ENCODE results near the gene PHACTR2.
"Not testable (repeated sequence)": the region's sequence is repeated elsewhere in the genome, so short reads cannot be mapped to it uniquely, and the experiment has no call there.

The PHACTR2 gene

DNA sequence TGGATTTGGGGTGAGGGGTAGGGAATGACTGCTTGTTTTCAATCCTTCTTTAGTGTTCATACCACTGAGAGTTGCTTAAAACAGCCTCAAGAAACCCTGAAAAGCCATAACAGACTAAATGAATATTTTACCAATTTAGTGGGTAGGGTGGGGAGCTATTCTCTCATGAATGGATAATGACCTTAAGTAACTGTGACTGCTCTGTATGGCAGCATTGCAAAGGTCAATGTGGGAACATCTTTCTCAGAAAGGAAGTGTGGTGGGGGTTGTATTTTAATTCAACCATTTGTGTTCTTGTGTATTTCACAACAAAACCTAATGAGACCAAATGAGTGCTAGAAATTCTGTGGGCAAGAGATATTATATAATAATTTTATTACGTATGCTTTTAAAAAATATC, 55.7 kb downstream of the PHACTR2 start:
- H3K27ac ChIP-seq: no peak overlapping the region
- H3K4me3 ChIP-seq: no peak overlapping the region

DNA sequence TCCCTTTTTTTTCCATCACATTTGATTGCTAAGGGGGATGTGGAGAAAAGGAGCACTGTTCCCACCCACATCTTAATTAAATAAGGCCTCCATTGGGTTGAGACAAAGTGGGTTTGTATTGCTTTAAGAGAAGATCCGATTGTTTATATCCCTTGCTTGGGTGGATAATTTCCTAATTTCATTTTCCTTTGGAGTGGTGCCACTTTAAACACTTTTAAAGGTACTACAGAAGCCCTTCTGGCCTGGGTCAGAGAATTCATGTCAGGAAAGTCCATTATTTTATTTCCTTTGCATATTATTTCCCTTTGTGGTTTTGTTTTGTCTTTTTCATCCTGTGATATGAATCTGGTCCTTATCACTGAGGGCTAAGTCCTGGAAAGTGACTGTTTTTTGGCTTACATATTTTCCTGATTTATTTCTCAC, 56.9 kb downstream of the PHACTR2 start:
- Histone ChIP-seq H3K4me3 (no peak overlapping the region), H3K27ac (no peak overlapping the region)

DNA sequence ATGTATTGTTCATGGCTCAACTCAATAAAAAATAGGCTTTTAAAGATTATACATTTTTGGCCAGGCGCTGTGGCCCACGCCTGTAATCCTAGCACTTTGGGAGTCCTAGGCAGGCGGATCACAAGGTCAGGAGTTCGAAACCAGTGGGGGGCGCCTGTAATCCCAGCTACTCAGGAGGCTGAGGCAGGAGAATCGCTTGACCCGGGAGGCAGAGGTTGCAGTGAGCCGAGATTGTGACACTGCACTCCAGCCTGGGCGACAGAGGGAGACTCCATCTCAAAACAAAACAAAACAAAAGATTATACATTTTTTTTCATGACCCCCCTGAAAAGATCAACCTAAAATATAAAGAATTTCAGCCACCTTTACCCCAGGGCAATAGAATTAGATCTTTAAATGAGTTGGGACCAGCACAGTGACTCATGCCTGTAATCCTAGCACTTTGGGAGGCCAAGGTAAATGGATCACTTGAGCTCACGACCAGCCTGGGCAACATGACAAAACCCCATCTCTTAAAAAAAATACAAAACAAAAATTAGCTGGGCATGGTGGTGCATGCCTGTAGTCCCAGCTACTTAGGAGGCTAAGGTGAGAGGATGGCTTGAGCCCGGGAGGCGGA, 60.4 kb downstream of the PHACTR2 start:
- not testable (repeated sequence) for H3K27ac ChIP-seq, H3K4me3 ChIP-seq

DNA sequence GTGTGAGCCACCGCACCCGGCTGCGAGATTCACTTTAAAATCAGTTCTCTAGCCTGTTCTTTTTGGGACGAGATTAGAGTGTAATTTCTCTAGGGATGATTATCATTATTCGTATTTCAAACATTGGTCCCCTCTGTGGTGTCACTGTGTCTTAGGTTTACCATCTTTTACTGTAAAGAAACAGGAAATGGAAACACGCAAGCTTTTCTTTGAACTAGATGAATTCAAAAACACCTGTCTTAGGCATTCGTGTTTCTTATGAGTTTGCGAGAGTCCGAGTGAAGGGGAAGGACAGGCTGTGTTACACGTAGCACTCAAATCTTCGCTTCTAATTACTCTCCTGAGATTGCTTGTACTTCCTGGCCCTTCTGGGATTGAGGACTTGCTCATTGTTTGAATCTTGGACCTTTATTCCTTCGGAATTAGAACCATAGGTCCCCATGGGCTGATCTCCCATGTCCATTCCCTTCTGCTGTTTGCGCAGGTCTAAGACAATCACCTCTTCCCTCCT, 61.6 kb downstream of the PHACTR2 start:
- no peak overlapping the region for H3K4me3 ChIP-seq

DNA sequence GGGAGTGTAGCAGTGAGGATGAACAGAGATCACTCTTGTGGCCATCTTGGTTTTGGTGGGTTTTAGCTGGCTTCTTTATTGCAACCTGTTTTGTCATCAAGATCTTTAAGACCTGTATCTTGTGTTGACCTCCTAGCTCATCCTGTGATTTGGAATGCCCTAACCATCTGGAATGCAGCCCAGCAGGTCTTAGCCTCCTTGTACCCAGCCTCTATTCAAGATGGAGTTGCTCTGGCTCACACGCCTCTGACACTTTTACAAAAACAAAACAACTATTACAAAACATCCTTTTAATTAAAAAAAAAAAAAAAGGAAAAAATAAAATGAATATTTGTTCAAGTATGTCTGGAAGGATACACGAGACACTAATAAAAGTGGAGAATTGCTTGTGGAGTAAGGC, 62.4 kb downstream of the PHACTR2 start:
- H3K27ac ChIP-seq: no peak overlapping the region

More for the DNA sequence above, 61.6 kb downstream of the PHACTR2 start:
- H3K27ac ChIP-seq: no peak overlapping the region

DNA sequence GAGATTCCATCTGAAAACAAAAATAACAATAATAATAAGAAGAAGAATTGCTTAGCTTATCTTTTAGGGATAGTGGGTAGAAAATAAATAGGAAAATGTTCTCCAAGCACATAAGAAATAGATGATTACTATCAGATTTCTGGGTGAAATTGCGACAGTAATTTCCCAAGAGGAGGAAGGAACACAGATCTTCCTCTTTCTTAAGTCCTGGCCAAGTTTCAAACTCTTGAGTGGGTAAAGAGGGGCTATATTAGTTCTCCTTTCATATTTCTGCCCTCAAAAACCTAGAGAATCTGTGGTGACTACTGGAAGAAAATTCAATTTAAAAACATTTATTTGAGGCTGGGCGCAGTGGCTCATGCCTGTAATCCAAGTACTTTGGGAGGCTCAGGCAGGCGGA, 63.7 kb downstream of the PHACTR2 start:
- H3K27ac ChIP-seq: peak overlapping the region in 5 of 21 experiments; percentile 18 to 57 (median 33)
- H3K4me3 ChIP-seq: no peak overlapping the region

More for the DNA sequence above, 62.4 kb downstream of the PHACTR2 start:
- no peak overlapping the region for H3K4me3 ChIP-seq

DNA sequence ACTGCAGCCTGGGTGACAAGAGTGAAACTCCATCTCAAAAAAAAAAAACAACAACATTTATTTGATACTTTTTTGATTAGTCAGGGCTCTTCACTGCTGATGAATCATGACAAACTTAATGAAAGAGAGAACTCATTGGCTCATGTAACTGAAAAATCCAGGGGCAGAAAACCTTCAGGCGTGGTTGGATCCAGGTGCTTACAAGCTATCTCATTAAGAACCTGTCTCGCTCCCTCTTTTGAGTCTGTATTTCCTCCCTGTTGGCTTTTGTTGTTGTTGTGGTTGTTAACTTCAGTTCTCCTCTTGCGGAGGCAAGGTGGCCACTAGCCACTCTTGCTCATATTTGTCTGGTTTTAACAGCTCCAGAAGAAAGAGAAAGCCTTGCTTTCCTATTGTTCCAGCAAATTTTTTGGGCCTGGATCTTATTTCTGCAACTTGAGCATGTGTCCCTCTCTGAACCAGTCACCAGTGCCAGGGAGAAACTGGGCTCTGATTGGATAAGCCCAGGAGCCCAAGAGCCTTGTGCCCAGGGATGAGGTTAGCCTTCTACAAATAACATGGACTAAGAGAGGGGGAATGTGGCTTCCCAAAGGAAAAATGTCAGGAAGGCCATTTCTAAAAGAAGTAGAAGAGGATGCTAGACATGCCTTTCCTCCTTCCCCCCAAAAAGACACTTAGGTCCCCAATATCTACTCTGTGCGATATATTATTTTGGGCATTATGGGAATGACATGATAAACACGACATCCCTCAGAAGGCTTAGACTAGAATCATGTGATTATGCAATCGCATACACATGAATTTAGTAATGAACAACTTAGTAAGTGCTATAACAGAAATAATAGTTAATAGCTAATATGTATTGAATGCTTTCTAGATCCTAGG, 64.5 kb downstream of the PHACTR2 start:
- Histone ChIP-seq H3K4me3 (no peak overlapping the region), H3K27ac (peak overlapping the region in 6 of 21 experiments; percentile 6 to 57 (median 24))

DNA sequence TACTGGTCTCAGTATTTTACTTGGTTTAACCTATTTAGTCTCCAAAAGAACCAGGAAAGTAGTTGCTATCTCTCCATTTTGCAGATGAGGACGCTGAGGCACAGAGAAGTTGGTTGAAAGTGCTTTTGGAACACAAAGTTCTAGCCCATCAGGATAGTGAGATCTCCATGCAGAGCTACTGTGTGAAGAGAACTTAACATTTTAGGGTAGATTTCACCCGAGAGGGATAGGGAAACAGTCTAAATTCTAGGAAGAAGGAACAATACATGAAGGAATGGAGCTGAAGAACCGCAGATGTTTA, 65.1 kb downstream of the PHACTR2 start:
- peak overlapping the region in 5 of 21 experiments; percentile 6 to 68 (median 35) for H3K27ac ChIP-seq
- H3K4me3 ChIP-seq: no peak overlapping the region

DNA sequence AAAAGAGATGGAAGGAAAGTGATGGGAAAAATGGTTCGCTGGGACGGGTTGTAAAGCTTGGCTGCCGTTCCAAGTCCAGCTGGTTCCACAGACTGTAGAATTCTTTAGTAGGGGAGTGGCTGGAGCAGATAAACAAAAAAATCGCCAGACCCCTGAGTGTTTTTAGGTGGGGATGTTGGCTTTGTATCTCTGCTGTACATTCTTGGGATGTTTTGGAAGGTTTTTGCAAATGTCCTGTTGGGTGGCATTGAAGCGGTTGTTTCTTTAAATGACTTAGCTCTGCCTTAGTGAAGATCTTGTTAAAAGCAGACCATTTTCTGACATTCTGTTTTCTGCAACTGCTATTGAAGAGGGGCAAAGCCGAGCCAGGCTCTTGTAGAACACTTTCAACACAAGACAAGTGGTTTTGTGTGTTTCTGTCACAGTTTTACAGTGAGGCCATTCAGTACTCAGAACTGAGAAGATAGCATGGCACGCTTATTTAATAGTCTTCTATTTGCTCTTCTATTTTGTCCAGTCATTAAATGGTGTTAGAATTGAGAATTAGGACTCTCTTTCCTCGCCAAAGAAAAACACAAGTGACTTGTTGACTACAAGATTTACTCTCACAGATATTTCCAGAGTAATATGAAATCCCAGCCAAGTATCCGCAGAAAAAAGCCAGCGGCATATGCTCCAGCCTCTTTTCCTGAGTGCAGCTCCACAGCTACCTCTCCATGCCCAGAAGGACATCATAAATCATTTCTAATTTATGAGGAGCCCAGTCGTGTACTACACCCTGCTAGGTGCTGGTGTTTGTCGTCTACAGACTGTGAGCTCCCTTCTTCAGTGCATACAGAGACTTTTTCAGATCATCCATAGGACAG, 65.8 kb downstream of the PHACTR2 start:
- H3K4me3 ChIP-seq: no peak overlapping the region
- H3K27ac ChIP-seq: peak overlapping the region in 8 of 21 experiments; percentile 11 to 68 (median 35)

DNA sequence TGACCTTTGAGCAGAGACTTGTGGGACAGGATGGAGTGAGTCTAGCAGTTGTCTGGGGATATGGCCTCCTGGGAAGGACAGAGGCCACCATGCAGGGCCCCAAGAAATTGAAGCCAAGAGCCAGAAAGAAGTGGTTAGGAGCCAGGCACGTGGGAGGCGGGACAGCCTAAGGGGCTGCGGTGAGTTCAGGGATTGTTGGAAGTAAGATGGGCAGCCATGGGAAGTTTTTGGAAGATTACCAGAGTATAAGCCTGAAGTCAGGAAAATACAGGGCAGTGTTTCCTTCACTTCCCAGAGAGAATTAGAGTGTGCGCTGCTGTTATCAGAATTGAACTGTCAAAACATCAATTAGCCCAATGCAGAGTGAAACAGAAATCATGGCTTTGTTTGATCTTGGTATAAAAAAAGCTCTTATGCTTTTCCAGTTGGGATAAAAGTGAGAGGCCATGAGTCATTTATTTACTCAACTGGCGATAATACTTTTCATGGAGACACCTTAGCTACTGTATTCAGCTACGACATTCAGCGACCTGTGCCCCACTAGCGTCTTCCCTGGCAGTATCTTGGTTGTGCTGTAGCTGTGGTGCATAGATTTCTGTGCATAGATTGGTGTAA, 66.9 kb downstream of the PHACTR2 start:
- peak overlapping the region in 10 of 21 experiments; percentile 11 to 68 (median 35) for H3K27ac ChIP-seq

DNA sequence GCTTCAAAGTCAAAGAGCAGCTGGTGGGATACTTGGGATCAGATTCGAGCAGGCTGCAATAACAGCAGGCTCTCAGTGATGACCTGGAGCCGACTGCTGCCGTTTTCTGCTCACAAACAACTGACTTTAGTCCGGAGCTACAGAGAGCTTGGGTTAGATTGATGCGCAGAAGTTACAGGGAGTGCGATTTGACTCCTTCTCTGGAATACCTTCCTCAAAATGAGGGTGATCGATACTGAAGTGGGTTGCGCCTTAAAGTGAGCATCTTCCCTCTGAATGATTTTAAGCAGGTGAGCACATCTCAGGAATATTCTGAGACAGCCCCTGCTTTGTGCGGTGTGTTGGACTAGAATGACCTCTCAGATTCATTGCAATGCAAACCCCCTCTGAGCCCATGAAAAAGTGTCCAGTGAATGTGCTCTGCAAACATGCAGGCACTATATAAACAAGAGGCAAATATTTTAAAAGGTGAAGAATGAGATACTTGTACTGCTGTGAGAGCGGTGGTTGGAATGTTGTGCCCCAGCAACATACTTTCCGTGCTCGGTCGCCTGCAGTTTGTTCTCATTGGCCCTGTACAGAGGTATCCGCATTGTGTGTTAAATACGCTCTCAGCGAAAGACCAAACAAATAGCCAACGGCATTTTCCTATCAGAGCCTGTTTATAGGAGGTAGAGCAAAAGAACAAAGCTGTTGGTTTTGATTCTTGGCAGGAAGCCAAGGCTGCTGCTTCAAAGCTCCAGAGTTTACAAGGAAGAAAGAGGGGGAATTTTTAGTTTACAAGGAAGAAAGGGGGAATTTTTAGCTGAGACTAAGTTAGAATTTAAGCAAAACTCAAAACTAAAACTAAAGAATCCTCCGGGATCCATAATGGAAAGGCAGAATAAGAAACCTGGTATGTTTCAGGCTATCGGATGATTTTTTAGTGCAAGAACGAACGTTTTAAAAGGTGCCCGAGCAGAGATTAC, 67.7 kb downstream of the PHACTR2 start:
- H3K4me3 ChIP-seq: no peak overlapping the region

More for the DNA sequence above, 66.9 kb downstream of the PHACTR2 start:
- H3K4me3 ChIP-seq: no peak overlapping the region

DNA sequence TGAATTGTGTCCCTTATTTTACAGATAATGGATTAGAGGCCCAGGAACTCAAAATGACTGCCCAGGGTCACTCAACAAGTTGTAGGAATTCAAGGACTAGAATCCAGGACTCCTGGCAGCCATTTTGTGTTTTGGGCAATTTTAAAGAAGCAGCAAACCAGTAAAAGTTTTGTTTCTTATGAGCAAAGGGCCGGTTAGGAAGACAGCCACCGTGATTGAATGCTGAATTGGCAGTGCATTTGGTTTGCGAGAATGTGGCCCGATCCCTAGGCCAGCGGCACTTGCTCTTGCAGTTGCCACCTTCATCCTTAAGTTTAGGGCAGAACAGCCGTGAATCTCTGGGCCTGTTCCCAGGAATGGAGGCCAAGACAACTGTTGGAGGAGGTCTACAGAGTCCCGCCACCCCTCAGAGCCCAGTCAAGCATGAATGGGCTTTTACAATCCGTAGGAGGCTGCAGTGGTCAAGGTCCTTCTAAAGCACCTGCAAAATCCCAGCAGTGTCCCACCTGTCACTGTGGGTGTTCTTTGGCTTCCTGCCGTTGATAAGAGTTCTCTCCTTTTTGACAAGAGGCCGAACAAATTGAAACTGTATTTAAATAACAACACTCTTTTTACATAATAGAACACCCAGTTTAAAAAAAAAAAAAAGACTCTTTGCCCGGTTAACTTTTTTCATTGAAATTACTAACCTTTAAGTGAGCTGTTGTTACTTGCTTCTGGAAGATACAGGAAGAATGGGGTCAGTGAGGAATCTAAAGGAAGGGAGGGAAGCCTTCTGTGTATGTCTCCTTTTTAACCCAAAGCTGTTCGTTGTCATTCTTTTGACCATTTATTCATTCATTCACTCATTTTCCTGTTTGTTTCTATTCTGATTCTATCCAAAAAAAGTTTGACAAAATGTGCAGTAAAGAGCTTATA, 68.7 kb downstream of the PHACTR2 start:
- H3K27ac ChIP-seq: peak overlapping the region in 3 of 21 experiments; percentile 16 to 56 (median 17)
- H3K4me3 ChIP-seq: no peak overlapping the region

More for the DNA sequence above, 67.7 kb downstream of the PHACTR2 start:
- peak overlapping the region in 3 of 21 experiments; percentile 16 to 56 (median 17) for H3K27ac ChIP-seq

DNA sequence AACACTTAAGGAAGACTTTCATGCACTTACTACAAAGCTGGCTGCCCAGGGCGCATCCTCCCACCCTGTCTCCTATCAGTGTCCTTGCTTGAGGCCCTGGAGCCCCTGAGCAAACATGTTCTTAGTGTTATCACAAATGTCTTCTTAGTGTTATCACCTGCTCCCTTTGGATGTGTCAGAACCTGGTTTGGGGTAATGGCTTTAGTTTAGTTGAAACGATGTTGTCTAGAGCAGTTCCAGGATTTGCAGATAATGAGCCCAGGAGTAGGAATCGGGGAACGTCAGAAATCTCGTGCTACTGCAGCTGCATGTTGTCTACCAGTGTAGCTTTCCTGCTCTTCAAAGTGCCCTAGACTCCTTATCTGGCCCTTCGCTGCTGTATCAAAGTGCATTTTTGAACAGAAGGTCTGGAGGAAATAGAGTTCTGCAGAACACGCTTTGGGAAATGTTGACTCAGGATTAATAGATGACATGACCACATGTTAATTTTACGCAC, 69.6 kb downstream of the PHACTR2 start:
- no peak overlapping the region for H3K4me3 ChIP-seq
- no peak overlapping the region for H3K27ac ChIP-seq

DNA sequence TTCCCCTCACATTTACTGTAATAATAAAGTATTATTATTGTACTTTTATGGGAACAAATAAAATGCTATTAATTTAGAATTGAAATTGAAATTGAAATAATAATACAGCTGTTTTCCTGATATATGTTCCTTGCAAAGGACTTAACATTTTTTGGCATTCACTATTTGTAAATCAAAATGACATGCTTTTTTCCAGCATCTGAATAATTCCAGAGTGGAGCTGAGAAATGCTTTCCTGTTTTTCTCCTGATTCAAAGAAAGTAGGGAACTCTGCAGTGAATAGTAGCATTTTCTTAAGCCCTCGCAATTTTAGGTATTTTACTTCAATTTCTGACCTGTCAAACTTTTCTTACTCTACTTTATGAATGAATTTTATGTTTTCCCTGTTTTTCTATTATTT, 72.1 kb downstream of the PHACTR2 start:
- no peak overlapping the region for H3K27ac ChIP-seq

DNA sequence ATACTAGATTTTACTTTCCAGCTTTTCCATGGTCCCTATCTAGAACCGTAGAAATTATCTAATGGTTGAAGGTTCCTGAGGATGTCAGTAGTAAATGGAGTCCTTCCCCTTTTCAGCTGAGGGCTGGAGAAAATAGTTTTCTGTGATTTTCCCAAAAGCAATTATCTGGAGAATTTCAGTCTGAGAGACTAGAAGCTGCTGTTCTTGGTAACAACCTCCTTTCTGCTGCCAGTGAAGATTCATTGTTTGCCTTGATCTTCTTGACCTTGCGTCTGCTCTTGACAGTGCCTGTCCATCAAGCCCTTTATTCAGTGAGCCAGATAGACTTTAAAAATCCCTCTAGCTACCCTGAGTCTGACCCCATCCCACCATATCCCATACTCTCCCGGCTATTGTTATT, 73.1 kb downstream of the PHACTR2 start:
- Histone ChIP-seq H3K27ac (no peak overlapping the region), H3K4me3 (no peak overlapping the region)

More for the DNA sequence above, 72.1 kb downstream of the PHACTR2 start:
- no peak overlapping the region for H3K4me3 ChIP-seq

DNA sequence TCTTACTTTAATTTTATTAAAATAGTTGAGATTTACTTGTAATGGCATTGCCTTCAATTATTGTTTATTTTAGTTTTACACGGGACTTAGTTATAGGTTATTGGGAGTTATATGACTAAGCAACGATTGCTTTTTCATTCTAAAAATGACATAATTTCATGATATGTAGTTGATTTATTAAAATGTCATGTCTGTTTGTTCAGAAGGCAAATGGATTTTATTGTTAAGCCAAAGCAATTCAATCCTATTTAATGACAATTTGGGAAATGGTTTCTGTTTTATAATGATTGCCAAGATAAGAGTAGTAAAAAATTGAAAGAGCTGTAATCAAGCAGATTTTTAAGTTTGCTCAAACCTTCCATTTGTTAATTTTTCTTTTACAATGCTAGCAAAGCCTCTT, 74.7 kb downstream of the PHACTR2 start:
- no peak overlapping the region for H3K4me3 ChIP-seq
- H3K27ac ChIP-seq: no peak overlapping the region

DNA sequence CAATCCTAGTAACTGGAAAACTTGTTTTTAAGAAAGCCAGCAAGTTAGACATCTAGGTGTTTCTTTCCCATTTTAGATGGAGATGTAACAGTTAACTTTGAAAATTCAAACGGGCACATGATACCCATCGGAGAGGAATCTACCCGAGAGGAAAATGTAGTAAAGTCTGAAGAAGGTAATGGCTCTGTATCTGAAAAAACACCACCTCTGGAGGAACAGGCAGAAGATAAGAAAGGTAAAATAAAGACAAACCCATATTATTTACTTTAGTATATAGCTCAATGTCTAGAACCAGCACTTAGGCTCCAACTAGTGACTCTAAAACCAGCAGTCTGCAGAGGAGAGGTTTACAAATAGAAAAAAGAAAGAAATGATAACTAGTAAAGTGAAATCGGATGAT, 75.9 kb downstream of the PHACTR2 start:
- no peak overlapping the region for H3K4me3 ChIP-seq
- H3K27ac ChIP-seq: no peak overlapping the region

Data from skin epidermis (tissue), 12 donors.